GM12878 (cell line): ENCODE measurements around the gene TIGD1.

Experiments
- ATF7 ChIP-seq: fragments of 450-650 bp; IDR thresholded peaks from 2 replicates; pipeline ENCODE4 v1.6.1; 2016; ENCODE audit warnings: low read depth, mild to moderate bottlenecking
- CTCF ChIP-seq, 3 experiments: IDR thresholded peaks in 2 of 3; conservative IDR thresholded peaks in 1 of 3; 2 replicates each; pipeline ENCODE4 v1.5.1; 2011; ENCODE audit warnings: low read depth in 3 of 3, low read length in 3 of 3, mild to moderate bottlenecking in 3 of 3, control low read depth in 2 of 3, moderate library complexity in 2 of 3, inconsistent platforms in 1 of 3, mixed read lengths in 1 of 3; ENCODE audit not compliant: control insufficient read depth in 2 of 3, insufficient read depth in 1 of 3; ENCODE audit errors: extremely low read depth in 1 of 3
- JUND ChIP-seq: IDR thresholded peaks from 2 replicates; pipeline ENCODE4 v1.6.1; 2012; ENCODE audit warnings: low read depth, mild to moderate bottlenecking, low read length, improper control_type of control experiment, moderate library complexity
- NRF1 ChIP-seq: conservative IDR thresholded peaks from 2 replicates; pipeline ENCODE4 v1.6.1; 2011; ENCODE audit warnings: mild to moderate bottlenecking, low read depth, low read length, improper control_type of control experiment
- REST ChIP-seq: IDR thresholded peaks from 2 replicates; pipeline ENCODE4 v1.6.1; 2012; ENCODE audit warnings: mild to moderate bottlenecking, low read depth, low read length
- RFX5 ChIP-seq: IDR thresholded peaks from 2 replicates; pipeline ENCODE4 v1.6.1; 2011; ENCODE audit warnings: low read depth, low read length, improper control_type of control experiment
- SIN3A ChIP-seq: IDR thresholded peaks from 2 replicates; pipeline ENCODE4 v1.6.1; 2012; ENCODE audit warnings: low read depth, low read length, improper control_type of control experiment
- STAT3 ChIP-seq: IDR thresholded peaks from 2 replicates; pipeline ENCODE4 v1.6.1; 2011; ENCODE audit warnings: low read depth, low read length, improper control_type of control experiment
- USF1 ChIP-seq: IDR thresholded peaks from 2 replicates; pipeline ENCODE4 v1.6.1; 2011; ENCODE audit warnings: borderline replicate concordance, low read depth, mild to moderate bottlenecking, moderate library complexity, mixed read lengths, low read length; ENCODE audit not compliant: insufficient read depth; ENCODE audit errors: extremely low read length

GRCh38 chr2:232573771-232574435, 23.5 kb upstream of the TIGD1 start:
- TF ChIP-seq NRF1 (no peak), ATF7 (no peak), CTCF (IDR thresholded peaks at IDR 0.05 in 2 of 3, conservative IDR thresholded peaks at IDR 0.05 in 1 of 3; ENCODE audit: control insufficient read depth in 2 of 3, extremely low read depth in 1 of 3, insufficient read depth in 1 of 3, low read depth in 3 of 3, low read length in 3 of 3) (no peak), STAT3 (no peak), RFX5 (no peak), REST (no peak), JUND (no peak), USF1 (no peak), SIN3A (no peak)
